HG02973 (cell line): ENCODE measurements around the gene SDHA.
A peak's percentile ranks its signal among the peaks of the same experiment; 100 is the strongest.

Experiments used
- ATAC-seq: cut with Tn5 transposase; IDR thresholded peaks from one replicate; pipeline ENCODE4 v1.9.1; 2021; ENCODE audit warnings: moderate library complexity; ENCODE audit not compliant: unreplicated experiment

SDHA gene

GRCh38 chr5:185095-186070 is 32.7 kb upstream of the SDHA start:
- ATAC-seq, result no peak

- ATAC-seq, result no peak
These were observed 31.8 kb upstream of the SDHA start for GRCh38 chr5:186091-187041.

- no peak for ATAC-seq
These were observed 31.1 kb upstream of the SDHA start for GRCh38 chr5:187042-187431.

- no peak for ATAC-seq
These were observed 30.3 kb upstream of the SDHA start for GRCh38 chr5:187617-188451.

GRCh38 chr5:188488-189481 is 29.3 kb upstream of the SDHA start:
- ATAC-seq, result peak; percentile 79

GRCh38 chr5:189486-189885 is 28.6 kb upstream of the SDHA start:
- no peak for ATAC-seq

GRCh38 chr5:189976-190365 is 28.1 kb upstream of the SDHA start:
- no peak for ATAC-seq

- ATAC-seq, result no peak
These were observed 27.6 kb upstream of the SDHA start for GRCh38 chr5:190366-191035.

- no peak for ATAC-seq
These were observed 26.8 kb upstream of the SDHA start, which contains the start of gene LRRC14B for GRCh38 chr5:191036-191948. Gene LRRC14B, plus strand, starts transcription at chr5:191495. Its CDS starts 44 bp downstream, at chr5:191539.

GRCh38 chr5:191949-192690 is 26.0 kb upstream of the SDHA start:
- no peak for ATAC-seq

- ATAC-seq, result no peak
These were observed 25.5 kb upstream of the SDHA start for GRCh38 chr5:192691-192969.

GRCh38 chr5:192970-193831 is 24.9 kb upstream of the SDHA start:
- no peak for ATAC-seq

- no peak for ATAC-seq
These were observed 24.0 kb upstream of the SDHA start for GRCh38 chr5:194102-194501.

- no peak for ATAC-seq
These were observed 23.4 kb upstream of the SDHA start for GRCh38 chr5:194603-195209.

- ATAC-seq, result no peak
These were observed 22.5 kb upstream of the SDHA start for GRCh38 chr5:195401-196160.
